PC-9 (cell line): ENCODE results near the gene UGT2A3. TPM values are rescaled to one million over a fixed set of nuclear protein-coding genes. Genes with fewer than 3 reads are reported as not detected.

Source experiments
- BruUV-seq: library from RNA; stranded (reverse); fragments of 400-500 nt; replicated peaks from 2 replicates; lab custom pipeline; 2021; lab: Mats Ljungman, UMichigan
- CTCF ChIA-PET: fragments of 300-600 bp; sonication (Branson Sonifier 250); formaldehyde crosslinking; loops from one replicate; lab custom pipeline; 2022; ENCODE audit warnings: antibody characterized with exemption; lab: Charles Lee
- POLR2A ChIA-PET: fragments of 300-600 bp; sonication (Branson Sonifier 250); formaldehyde crosslinking; loops from one replicate; lab custom pipeline; 2022; ENCODE audit warnings: antibody characterized with exemption; ENCODE audit not compliant: unreplicated experiment; lab: Charles Lee
- DNase-seq, 2 experiments: peaks; one replicate each; pipeline versions ENCODE4 v3.0.0 to v3.0.0-alpha.2; 2015 to 2022; ENCODE audit warnings: mixed read lengths in 1 of 2
- H2AFZ ChIP-seq: fragments of 200-600 bp; sonication (generic); 2 replicates; pipeline ENCODE4 v1.8.1; 2017; ENCODE audit warnings: antibody characterized with exemption
- H3F3A ChIP-seq: fragments of 200-600 bp; sonication (generic); 2 replicates; pipeline ENCODE4 v1.8.1; 2017; ENCODE audit warnings: antibody characterized with exemption, mild to moderate bottlenecking, low read depth; ENCODE audit not compliant: insufficient read depth
- H3K27ac ChIP-seq: fragments of 200-600 bp; sonication (generic); 2 replicates; pipeline ENCODE4 v1.6.1; 2016; ENCODE audit warnings: mixed run types
- H3K27me3 ChIP-seq: fragments of 200-600 bp; sonication (generic); 2 replicates; pipeline ENCODE4 v1.6.1; 2016; ENCODE audit warnings: low read depth, mixed run types; ENCODE audit not compliant: insufficient read depth
- H3K36me3 ChIP-seq: fragments of 200-600 bp; sonication (generic); 2 replicates; pipeline ENCODE4 v1.6.1; 2016; ENCODE audit warnings: low read depth, mixed run types
- H3K4me1 ChIP-seq: fragments of 200-600 bp; sonication (generic); replicated peaks from 2 replicates; pipeline ENCODE4 v1.6.1; 2016; ENCODE audit warnings: mixed run types; ENCODE audit not compliant: insufficient read depth
- H3K4me2 ChIP-seq: fragments of 200-600 bp; sonication (generic); 2 replicates; pipeline ENCODE4 v1.6.1; 2017; ENCODE audit warnings: mixed run types
- H3K4me3 ChIP-seq: fragments of 200-600 bp; sonication (generic); 2 replicates; pipeline ENCODE4 v1.6.1; 2016; ENCODE audit warnings: mixed run types
- H3K79me2 ChIP-seq: fragments of 200-600 bp; sonication (generic); 2 replicates; pipeline ENCODE4 v1.6.1; 2017; ENCODE audit warnings: low read depth, mixed run types
- H3K9me2 ChIP-seq: fragments of 200-600 bp; sonication (generic); 2 replicates; pipeline ENCODE4 v1.8.1; 2017; ENCODE audit warnings: mild to moderate bottlenecking; ENCODE audit not compliant: insufficient read depth
- H3K9me3 ChIP-seq: fragments of 200-600 bp; sonication (generic); 2 replicates; pipeline ENCODE4 v1.8.1; 2016; ENCODE audit warnings: low read depth; ENCODE audit not compliant: insufficient read depth
- H4K20me1 ChIP-seq: fragments of 200-600 bp; sonication (generic); 2 replicates; pipeline ENCODE4 v1.8.1; 2017; ENCODE audit not compliant: insufficient read depth
- EZH2 ChIP-seq: fragments of 200-600 bp; sonication (generic); IDR thresholded peaks from 2 replicates; pipeline ENCODE4 v1.8.0; 2017; ENCODE audit warnings: antibody characterized with exemption, low read depth
- intact Hi-C: fragments of 100-400 bp; cut with micrococcal nuclease; formaldehyde crosslinking; loops from one replicate; pipeline ENCODE4 v1.10.0; 2022; ENCODE audit not compliant: unreplicated experiment
- total RNA-seq: library from RNA; stranded (reverse); gene quantifications from 2 replicates; pipeline ENCODE4 v1.2.3, GENCODE V29; 2021
- TF ChIP-seq, protein P1 (sequence below): fragments of 200-600 bp; sonication (generic); conservative IDR thresholded peaks from 2 replicates; pipeline ENCODE4 v1.6.1; 2017; ENCODE audit warnings: mixed run types, antibody characterized with exemption, mild to moderate bottlenecking, moderate library complexity

Gene UGT2A3
- total RNA-seq, 1 experiment from 2014 or later = not detected

DNA sequence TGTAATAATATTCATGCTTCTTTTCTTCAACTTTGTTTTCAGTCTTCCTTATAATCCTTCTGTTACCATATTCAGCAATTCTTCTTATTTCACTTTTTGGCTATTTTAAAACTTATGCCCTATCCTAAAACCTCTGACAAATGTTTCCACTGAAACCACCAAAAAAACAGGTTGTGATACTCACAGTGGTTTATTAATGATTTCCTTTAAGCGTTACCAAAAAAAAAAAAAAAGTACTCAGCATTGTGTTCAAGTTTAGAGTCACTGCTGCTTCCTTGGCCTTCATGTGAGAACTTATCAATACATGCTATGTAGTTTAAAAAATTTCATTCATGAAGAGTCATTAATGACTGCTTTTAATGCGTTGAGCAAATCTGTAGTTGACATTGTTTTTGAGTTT, 35.4 kb upstream of the UGT2A3 start:
- Histone ChIP-seq H3F3A (no peaks in the 10 kb centered on the region), H3K4me2 (no peak overlapping the region), H3K9me2 (no peaks in the 10 kb centered on the region), H3K27me3 (no peaks in the 10 kb centered on the region), H3K36me3 (no peaks in the 10 kb centered on the region), H3K9me3 (no peaks in the 10 kb centered on the region), H3K4me3 (no peak overlapping the region), H4K20me1 (no peaks in the 10 kb centered on the region), H3K4me1 (no peaks in the 10 kb centered on the region), H3K27ac (no peak overlapping the region), H3K79me2 (no peaks in the 10 kb centered on the region), H2AFZ (no peak overlapping the region)
- CTCF ChIA-PET = no interaction called here
- no TSS peak for BruUV-seq
- POLR2A ChIA-PET = no interaction called here
- TF ChIP-seq, protein P1, sequence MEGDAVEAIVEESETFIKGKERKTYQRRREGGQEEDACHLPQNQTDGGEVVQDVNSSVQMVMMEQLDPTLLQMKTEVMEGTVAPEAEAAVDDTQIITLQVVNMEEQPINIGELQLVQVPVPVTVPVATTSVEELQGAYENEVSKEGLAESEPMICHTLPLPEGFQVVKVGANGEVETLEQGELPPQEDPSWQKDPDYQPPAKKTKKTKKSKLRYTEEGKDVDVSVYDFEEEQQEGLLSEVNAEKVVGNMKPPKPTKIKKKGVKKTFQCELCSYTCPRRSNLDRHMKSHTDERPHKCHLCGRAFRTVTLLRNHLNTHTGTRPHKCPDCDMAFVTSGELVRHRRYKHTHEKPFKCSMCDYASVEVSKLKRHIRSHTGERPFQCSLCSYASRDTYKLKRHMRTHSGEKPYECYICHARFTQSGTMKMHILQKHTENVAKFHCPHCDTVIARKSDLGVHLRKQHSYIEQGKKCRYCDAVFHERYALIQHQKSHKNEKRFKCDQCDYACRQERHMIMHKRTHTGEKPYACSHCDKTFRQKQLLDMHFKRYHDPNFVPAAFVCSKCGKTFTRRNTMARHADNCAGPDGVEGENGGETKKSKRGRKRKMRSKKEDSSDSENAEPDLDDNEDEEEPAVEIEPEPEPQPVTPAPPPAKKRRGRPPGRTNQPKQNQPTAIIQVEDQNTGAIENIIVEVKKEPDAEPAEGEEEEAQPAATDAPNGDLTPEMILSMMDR = no peak
- TF ChIP-seq EZH2 = no peak
- intact Hi-C loops = no loop called here
- DNase-seq = no peak

DNA sequence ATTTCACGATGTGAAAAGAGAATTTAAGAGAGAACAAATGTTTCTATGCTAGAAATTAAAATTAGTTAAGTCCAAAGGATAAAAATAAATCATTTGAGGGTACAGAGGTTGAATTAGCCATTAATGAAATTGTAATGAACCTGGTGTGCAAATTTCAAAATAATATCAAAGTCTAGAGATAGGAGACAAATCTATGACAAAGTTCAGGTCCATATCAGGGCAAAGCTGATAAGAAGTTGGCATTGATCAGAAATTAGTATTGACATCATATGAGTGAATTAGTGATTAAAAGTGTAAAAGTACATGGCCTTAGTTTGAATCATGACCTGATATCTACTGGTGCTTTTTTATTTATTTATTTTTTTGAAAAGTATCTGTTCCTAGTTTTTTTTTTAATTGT, 33.8 kb upstream of the UGT2A3 start:
- H3K36me3 ChIP-seq = no peaks in the 10 kb centered on the region
- CTCF ChIA-PET = no interaction called here
- H3K27ac ChIP-seq = no peak overlapping the region
- H3F3A ChIP-seq = no peaks in the 10 kb centered on the region
- intact Hi-C loops = no loop called here
- no peak for TF ChIP-seq EZH2
- TF ChIP-seq, protein P1 = no peak
- no peaks in the 10 kb centered on the region for H3K9me2 ChIP-seq
- no peaks in the 10 kb centered on the region for H3K4me1 ChIP-seq
- H4K20me1 ChIP-seq = no peaks in the 10 kb centered on the region
- no peaks in the 10 kb centered on the region for H3K79me2 ChIP-seq
- no peaks in the 10 kb centered on the region for H3K27me3 ChIP-seq
- POLR2A ChIA-PET = no interaction called here
- BruUV-seq = no TSS peak
- H3K4me3 ChIP-seq = no peak overlapping the region
- no peak overlapping the region for H2AFZ ChIP-seq
- no peak overlapping the region for H3K4me2 ChIP-seq
- H3K9me3 ChIP-seq = no peaks in the 10 kb centered on the region
- no peak for DNase-seq

DNA sequence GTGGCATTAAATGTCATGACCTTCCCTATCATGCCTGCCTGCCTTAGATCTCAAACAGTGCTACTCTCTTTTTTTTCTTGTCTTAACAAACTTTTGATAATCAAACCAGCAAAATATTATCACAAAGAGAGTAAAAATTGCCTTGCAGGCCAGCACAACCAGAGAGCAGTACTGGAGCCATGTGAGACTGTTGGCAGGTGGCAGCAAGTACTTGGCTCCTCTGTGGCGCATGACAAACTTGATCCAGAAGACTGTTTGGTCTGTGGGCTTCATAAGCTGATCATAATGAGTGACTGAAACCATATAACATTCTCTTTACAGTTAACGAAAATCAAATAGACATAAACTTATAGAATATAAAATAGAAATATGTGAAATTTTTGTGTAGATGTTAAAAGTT, 33.3 kb upstream of the UGT2A3 start:
- no peak overlapping the region for H3K27ac ChIP-seq
- intact Hi-C loops = no loop called here
- CTCF ChIA-PET = no interaction called here

DNA sequence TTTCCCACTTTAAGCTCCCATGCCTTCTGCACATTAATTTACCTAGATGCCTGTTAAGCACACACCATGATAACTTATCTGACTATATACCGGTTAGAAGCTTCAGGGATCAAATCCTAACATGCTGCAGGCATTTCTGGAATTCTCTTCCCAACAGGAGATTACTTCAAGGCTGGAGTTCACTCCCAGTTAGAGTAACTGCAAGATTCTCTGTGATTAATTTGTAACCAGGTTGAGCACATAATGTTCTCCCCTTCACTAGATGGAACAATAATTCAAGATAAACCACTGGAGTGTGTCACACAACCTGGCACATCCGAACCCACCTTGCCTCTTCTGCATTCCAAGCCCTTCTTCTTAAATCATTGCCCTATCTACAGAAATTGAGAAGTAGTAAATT, 11.8 kb upstream of the UGT2A3 start:
- Histone ChIP-seq H3K27me3 (no peaks in the 10 kb centered on the region), H3K79me2 (no peaks in the 10 kb centered on the region), H3K27ac (no peak overlapping the region), H3K9me3 (no peaks in the 10 kb centered on the region), H2AFZ (no peak overlapping the region), H3K9me2 (no peaks in the 10 kb centered on the region), H4K20me1 (no peaks in the 10 kb centered on the region), H3K4me3 (no peak overlapping the region), H3K4me2 (no peak overlapping the region), H3F3A (no peaks in the 10 kb centered on the region), H3K36me3 (no peaks in the 10 kb centered on the region), H3K4me1 (no peaks in the 10 kb centered on the region)
- ChIA-PET POLR2A (no interaction called here), CTCF (no interaction called here)
- DNase-seq = no peak
- TF ChIP-seq, protein P1 = no peak
- no peak for TF ChIP-seq EZH2
- intact Hi-C loops = no loop called here
- no TSS peak for BruUV-seq

More for the DNA sequence above, 33.3 kb upstream of the UGT2A3 start:
- Histone ChIP-seq H3K79me2 (no peaks in the 10 kb centered on the region), H2AFZ (no peak overlapping the region), H3K4me2 (no peak overlapping the region), H3K9me3 (no peaks in the 10 kb centered on the region), H4K20me1 (no peaks in the 10 kb centered on the region), H3K4me3 (no peak overlapping the region), H3K36me3 (no peaks in the 10 kb centered on the region), H3F3A (no peaks in the 10 kb centered on the region), H3K27me3 (no peaks in the 10 kb centered on the region), H3K4me1 (no peaks in the 10 kb centered on the region), H3K9me2 (no peaks in the 10 kb centered on the region)
- no TSS peak for BruUV-seq
- POLR2A ChIA-PET = no interaction called here
- DNase-seq = no peak
- no peak for TF ChIP-seq EZH2
